DOHH2 (cell line): ENCODE measurements around the gene PGAM1.
"Not testable (repeated sequence)": the region's sequence is repeated elsewhere in the genome, so short reads cannot be mapped to it uniquely, and the experiment has no call there.

Experiments used
- H3F3A ChIP-seq: fragments of 200-600 bp; sonication (generic), shearing (Covaris generic); 2 replicates; pipeline ENCODE4 v1.6.0; 2016; ENCODE audit warnings: antibody characterized with exemption, mild to moderate bottlenecking; ENCODE audit not compliant: control insufficient read depth, insufficient read depth
- H3K27ac ChIP-seq: fragments of 200-600 bp; sonication (generic); 2 replicates; pipeline ENCODE4 v1.5.1; 2014; ENCODE audit warnings: low read depth, mild to moderate bottlenecking, low read length, moderate library complexity
- H3K27me3 ChIP-seq: fragments of 200-600 bp; sonication (generic); 2 replicates; pipeline ENCODE4 v1.6.1; 2014; ENCODE audit warnings: mild to moderate bottlenecking, low read length, mixed read lengths; ENCODE audit not compliant: control insufficient read depth
- H3K36me3 ChIP-seq: fragments of 200-600 bp; sonication (generic); 2 replicates; pipeline ENCODE4 v1.6.1; 2014; ENCODE audit warnings: mild to moderate bottlenecking, low read length, moderate library complexity, mixed read lengths; ENCODE audit not compliant: control insufficient read depth
- H3K4me1 ChIP-seq: fragments of 200-600 bp; sonication (generic); 2 replicates; pipeline ENCODE4 v1.6.1; 2014; ENCODE audit warnings: mild to moderate bottlenecking, low read length, mixed read lengths; ENCODE audit not compliant: control insufficient read depth
- H3K4me2 ChIP-seq: fragments of 200-600 bp; sonication (generic); 2 replicates; pipeline ENCODE4 v1.6.0; 2014; ENCODE audit warnings: mild to moderate bottlenecking, low read length, moderate library complexity
- H3K4me3 ChIP-seq: fragments of 200-600 bp; sonication (generic); 2 replicates; pipeline ENCODE4 v1.5.1; 2014; ENCODE audit warnings: mild to moderate bottlenecking, low read length, mixed read lengths
- H3K79me2 ChIP-seq: fragments of 200-600 bp; sonication (generic); 2 replicates; pipeline ENCODE4 v1.6.1; 2014; ENCODE audit warnings: mild to moderate bottlenecking, low read length, mixed read lengths; ENCODE audit not compliant: control insufficient read depth
- H3K9me2 ChIP-seq: fragments of 200-600 bp; sonication (generic); replicated peaks from 2 replicates; pipeline ENCODE4 v1.6.1; 2014; ENCODE audit warnings: mild to moderate bottlenecking, low read length, mixed read lengths; ENCODE audit not compliant: control insufficient read depth
- H3K9me3 ChIP-seq: fragments of 200-600 bp; sonication (generic); 2 replicates; pipeline ENCODE4 v1.6.1; 2014; ENCODE audit warnings: antibody characterized with exemption, low read length, mixed read lengths; ENCODE audit not compliant: control insufficient read depth, insufficient read depth
- H4K20me1 ChIP-seq: fragments of 200-600 bp; sonication (generic); 2 replicates; pipeline ENCODE4 v1.6.0; 2014; ENCODE audit warnings: low read depth, mild to moderate bottlenecking, antibody characterized with exemption, low read length, moderate library complexity; ENCODE audit not compliant: control insufficient read depth, insufficient read depth
- EZH2phosphoT487 ChIP-seq: fragments of 200-600 bp; sonication (generic); IDR thresholded peaks from 2 replicates; pipeline ENCODE4 v1.6.1; 2017; ENCODE audit warnings: borderline replicate concordance, mild to moderate bottlenecking, antibody characterized with exemption, low read length, moderate library complexity, mixed read lengths
- TF ChIP-seq, protein P1 (sequence below): fragments of 200-600 bp; sonication (generic); IDR thresholded peaks from one replicate; pipeline ENCODE4 v1.5.1; 2014; ENCODE audit warnings: antibody characterized with exemption, mild to moderate bottlenecking, low read depth, low read length; ENCODE audit not compliant: poor library complexity, severe bottlenecking

PGAM1 gene

GRCh38 chr10:97475936-97476594, 50.1 kb downstream of the PGAM1 start:
- H3K9me3 ChIP-seq, result no peaks in the 10 kb centered on the region
- no peak overlapping the region for H3K4me2 ChIP-seq
- H3K4me3 ChIP-seq, result no peak overlapping the region
- H4K20me1 ChIP-seq, result no peaks in the 10 kb centered on the region
- H3K79me2 ChIP-seq, result no peaks in the 10 kb centered on the region
- peaks cover 90% of the 10 kb centered on the region for H3K36me3 ChIP-seq
- no peaks in the 10 kb centered on the region for H3F3A ChIP-seq
- H3K27me3 ChIP-seq, result no peaks in the 10 kb centered on the region
- TF ChIP-seq, protein P1, sequence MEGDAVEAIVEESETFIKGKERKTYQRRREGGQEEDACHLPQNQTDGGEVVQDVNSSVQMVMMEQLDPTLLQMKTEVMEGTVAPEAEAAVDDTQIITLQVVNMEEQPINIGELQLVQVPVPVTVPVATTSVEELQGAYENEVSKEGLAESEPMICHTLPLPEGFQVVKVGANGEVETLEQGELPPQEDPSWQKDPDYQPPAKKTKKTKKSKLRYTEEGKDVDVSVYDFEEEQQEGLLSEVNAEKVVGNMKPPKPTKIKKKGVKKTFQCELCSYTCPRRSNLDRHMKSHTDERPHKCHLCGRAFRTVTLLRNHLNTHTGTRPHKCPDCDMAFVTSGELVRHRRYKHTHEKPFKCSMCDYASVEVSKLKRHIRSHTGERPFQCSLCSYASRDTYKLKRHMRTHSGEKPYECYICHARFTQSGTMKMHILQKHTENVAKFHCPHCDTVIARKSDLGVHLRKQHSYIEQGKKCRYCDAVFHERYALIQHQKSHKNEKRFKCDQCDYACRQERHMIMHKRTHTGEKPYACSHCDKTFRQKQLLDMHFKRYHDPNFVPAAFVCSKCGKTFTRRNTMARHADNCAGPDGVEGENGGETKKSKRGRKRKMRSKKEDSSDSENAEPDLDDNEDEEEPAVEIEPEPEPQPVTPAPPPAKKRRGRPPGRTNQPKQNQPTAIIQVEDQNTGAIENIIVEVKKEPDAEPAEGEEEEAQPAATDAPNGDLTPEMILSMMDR, result no peak
- TF ChIP-seq EZH2phosphoT487, result no peak
- no peaks in the 10 kb centered on the region for H3K9me2 ChIP-seq
- H3K4me1 ChIP-seq, result no peaks in the 10 kb centered on the region
- H3K27ac ChIP-seq, result no peak overlapping the region

DNA sequence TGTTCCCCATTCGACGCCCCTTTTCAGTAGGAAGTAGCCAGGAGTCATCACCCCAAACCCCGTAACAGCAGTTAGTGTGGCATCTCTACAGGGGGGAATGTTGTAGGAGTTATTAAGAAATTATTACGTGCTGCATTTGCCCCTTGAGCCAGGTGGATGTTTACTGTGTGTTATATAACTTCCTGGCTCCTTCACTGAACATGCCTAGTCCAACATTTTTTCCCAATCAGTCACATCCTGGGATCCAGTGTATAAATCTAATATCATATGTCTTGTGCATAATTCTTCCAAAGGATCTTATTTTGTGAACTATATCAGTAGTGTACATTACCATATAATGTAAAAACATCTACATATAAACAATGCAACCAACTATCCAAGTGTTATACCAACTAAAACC, 53.4 kb downstream of the PGAM1 start:
- H3K27me3 ChIP-seq, H3K9me3 ChIP-seq, H3K4me2 ChIP-seq, H3K4me1 ChIP-seq, H3K27ac ChIP-seq, H3F3A ChIP-seq, H3K4me3 ChIP-seq, H3K9me2 ChIP-seq, H4K20me1 ChIP-seq: not testable (repeated sequence)
- Histone ChIP-seq H3K36me3 (peaks cover 88% of the 10 kb centered on the region), H3K79me2 (peaks cover 11% of the 10 kb centered on the region)

DNA sequence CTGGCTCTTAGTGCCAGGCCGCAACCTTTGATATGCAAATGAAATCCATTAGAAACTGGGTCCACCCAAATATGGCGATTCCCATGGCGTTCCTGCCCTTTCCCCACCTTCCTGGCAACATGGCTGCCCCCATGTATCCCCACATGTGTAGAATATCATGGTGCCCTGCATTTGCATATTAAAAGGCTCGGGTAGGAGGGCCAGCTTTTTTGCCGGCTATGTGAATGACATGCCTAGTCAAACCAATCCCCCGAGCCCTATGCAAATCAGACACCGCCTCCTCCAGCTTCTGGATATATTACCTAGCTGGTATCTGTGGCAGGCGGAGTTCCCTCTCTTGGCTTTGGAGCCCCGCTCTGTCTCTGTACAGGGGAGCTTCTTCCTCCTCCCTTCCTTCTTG, 53.9 kb downstream of the PGAM1 start:
- Histone ChIP-seq H3K36me3 (peaks cover 83% of the 10 kb centered on the region), H3K79me2 (peaks cover 16% of the 10 kb centered on the region), H3K27ac (no peak overlapping the region), H3K4me2 (no peak overlapping the region), H4K20me1 (no peaks in the 10 kb centered on the region), H3K4me3 (no peak overlapping the region), H3K9me3 (no peaks in the 10 kb centered on the region), H3F3A (no peaks in the 10 kb centered on the region), H3K9me2 (no peaks in the 10 kb centered on the region), H3K4me1 (no peaks in the 10 kb centered on the region), H3K27me3 (no peaks in the 10 kb centered on the region)
- TF ChIP-seq EZH2phosphoT487, result no peak
- TF ChIP-seq, protein P1, result no peak

GRCh38 chr10:97481071-97481470, 55.1 kb downstream of the PGAM1 start:
- H3K4me1 ChIP-seq, result no peaks in the 10 kb centered on the region
- H3K9me2 ChIP-seq, result no peaks in the 10 kb centered on the region
- no peak overlapping the region for H3K4me2 ChIP-seq
- no peaks in the 10 kb centered on the region for H3F3A ChIP-seq
- no peak for TF ChIP-seq EZH2phosphoT487
- TF ChIP-seq, protein P1, result no peak
- H3K79me2 ChIP-seq, result peaks cover 23% of the 10 kb centered on the region
- H4K20me1 ChIP-seq, result no peaks in the 10 kb centered on the region
- no peaks in the 10 kb centered on the region for H3K9me3 ChIP-seq
- H3K27ac ChIP-seq, result no peak overlapping the region
- peaks cover 77% of the 10 kb centered on the region for H3K36me3 ChIP-seq
- no peak overlapping the region for H3K4me3 ChIP-seq
- H3K27me3 ChIP-seq, result no peaks in the 10 kb centered on the region
